ENCODE results near the gene STK10. TPM values are rescaled to one million over a fixed set of nuclear protein-coding genes. Genes with fewer than 3 reads are reported as not detected.

STK10 gene
- total RNA-seq, 4 donors from 2014 or later, result 32.6 to 61.6 (median 43.1) TPM

DNA sequence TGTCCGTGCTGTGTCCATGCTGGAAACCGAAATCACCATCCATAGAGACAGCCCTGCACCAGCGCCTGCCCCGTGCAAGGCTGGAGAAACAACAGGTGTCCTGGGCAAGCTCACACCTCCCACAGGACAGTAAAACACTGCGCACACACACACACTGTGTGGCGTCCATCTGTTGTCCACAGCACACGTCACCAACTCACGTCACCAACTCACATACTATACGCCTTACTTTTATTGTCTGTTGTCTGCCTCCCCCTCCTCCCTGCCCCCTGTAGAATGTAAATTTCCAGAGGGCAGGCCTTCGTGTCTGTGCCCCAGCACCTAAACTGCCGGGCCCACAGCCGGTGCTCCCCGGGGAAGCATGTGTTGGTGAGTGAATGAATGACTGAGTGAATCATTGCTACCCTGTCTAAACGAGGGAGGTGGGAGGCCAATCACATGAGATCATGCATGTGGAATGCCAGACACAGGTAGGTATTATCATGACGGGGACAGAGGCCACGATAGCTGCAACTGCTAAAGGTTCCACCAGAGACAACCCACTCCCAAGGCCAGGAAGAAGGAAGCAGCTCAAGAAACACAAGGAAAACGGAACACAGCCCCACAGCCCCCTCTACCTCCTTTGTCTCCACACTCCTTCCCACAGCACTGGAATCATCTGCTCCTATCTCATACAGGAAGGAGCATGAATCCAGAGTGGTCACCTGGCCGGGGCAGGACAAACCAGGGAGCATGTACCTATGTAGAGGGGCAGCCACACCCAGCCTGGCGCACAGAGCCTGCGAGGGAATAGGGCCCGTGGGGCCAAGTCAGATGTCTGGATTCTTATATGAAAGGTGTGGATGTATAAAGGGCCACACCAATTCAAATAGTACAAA, 41.9 kb downstream of the STK10 start:
- TF ChIP-seq, protein P1, sequence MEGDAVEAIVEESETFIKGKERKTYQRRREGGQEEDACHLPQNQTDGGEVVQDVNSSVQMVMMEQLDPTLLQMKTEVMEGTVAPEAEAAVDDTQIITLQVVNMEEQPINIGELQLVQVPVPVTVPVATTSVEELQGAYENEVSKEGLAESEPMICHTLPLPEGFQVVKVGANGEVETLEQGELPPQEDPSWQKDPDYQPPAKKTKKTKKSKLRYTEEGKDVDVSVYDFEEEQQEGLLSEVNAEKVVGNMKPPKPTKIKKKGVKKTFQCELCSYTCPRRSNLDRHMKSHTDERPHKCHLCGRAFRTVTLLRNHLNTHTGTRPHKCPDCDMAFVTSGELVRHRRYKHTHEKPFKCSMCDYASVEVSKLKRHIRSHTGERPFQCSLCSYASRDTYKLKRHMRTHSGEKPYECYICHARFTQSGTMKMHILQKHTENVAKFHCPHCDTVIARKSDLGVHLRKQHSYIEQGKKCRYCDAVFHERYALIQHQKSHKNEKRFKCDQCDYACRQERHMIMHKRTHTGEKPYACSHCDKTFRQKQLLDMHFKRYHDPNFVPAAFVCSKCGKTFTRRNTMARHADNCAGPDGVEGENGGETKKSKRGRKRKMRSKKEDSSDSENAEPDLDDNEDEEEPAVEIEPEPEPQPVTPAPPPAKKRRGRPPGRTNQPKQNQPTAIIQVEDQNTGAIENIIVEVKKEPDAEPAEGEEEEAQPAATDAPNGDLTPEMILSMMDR (IDR thresholded peaks at IDR 0.05; ENCODE audit: low read depth), result no peak

DNA sequence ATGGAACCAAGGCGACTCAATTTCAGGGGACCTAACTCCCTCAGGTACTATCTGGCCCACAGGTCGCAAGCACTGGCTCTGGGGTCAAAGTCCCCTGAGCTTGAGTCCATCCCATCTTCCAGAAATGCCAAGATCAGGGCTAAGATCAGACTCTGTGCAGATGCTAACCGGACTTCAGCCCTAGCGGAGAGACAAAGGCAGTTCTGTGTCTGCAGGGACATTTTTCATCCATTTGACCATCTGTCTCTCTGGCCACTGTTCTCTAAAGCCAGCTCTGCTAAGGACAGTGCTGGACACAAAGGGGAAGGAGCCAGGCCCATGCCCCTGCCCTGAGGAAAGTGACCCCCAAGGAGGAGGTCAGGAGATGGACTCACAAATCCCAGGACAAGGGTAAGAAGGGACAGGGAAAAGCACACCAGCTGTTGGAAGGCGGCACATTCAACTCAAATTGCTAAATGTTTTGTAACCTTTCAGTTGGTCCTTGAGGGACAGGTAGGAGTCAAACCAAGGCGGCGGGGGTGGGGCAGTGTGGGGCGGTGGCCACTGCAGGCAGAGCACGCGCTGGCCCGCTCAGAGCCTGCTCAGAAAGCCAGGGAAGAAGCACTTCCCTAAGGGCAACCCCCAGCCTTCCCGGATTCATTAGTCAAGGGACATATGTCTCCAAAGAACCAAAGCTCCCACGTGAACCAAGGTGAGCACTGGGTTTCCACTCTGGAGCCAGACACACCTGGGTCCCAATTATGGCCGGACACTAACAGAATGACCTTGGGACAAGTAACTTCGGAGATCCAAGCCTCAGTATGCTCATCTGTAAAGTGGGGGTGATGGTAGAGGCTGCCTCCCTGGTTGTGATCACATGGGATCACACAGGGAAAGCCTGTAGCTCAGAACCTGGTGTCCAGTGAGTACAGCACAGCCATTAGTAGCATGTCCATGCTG, 42.8 kb downstream of the STK10 start:
- TF ChIP-seq, protein P1 (IDR thresholded peaks at IDR 0.05; ENCODE audit: low read depth), result no peak

DNA sequence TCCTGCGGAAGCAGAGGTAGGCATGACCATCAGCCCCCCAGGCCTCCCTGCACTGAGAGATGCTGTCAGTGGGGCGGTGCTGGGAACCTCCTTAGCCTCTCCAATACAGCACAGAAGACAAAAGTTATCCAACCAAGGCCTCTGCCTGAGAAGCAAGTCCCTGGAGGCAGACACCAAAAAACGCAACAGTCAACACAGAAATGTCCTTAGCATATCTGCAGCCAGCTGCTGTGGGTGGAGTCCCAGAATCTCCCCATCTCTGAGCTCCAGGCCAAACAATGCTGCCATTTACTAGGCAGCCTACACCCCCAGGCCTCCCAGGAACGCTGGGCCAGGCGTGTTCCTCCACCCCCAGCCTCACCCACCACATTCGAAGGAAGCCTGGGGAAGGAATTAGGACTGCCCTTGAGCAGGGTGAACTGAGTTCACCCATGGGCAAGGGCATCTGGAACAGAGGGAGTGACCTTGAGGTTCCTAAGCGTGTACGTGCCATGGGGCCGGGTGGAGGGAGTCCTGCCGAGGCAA, 43.7 kb downstream of the STK10 start:
- TF ChIP-seq, protein P1 (IDR thresholded peaks at IDR 0.05; ENCODE audit: low read depth), result no peak

DNA sequence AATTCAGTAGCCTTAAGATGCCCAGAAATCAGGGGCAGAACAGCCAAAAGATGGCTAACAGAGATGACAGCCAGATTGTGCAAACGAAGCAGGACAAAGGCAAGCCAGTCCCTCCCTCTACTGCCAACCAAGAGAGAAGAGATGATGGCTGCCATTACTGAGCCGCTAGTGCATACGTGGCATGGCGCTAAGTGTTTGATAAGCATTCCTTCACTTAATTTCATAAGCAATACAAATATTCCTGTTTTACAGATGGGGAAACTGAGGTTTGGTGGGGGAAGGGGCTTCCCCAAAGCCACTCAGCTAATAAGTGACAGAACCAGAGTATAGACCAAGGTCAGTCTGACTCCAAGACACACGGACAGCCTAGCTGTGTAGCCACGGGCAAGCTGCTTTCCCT, 44.1 kb downstream of the STK10 start:
- TF ChIP-seq, protein P1 (IDR thresholded peaks at IDR 0.05; ENCODE audit: low read depth), result no peak

DNA sequence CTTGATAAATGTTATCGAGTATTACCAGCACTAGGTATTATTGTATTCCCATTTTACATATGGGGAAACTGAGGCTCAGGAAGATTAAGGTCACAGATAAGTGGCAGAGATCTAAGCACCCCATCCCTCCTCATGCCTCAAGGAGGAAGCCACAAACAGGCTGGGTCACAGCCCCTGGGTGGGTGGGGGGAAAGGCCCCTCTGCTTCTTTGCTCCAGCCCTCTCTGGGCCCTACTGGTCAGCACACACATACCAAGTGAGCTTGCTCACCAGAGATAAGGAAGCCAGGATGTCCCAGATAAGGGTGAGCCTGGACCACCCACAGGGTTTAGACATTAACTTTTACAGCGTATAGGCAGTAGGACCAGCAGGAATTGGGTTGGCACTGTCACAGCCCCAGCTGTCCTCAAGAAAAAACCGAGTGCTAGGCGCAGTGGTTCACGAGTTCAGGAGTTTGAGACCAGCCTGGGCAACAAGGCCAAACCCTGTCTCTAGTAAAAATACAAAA, 45.3 kb downstream of the STK10 start:
- TF ChIP-seq, protein P1 (IDR thresholded peaks at IDR 0.05; ENCODE audit: low read depth), result no peak

DNA sequence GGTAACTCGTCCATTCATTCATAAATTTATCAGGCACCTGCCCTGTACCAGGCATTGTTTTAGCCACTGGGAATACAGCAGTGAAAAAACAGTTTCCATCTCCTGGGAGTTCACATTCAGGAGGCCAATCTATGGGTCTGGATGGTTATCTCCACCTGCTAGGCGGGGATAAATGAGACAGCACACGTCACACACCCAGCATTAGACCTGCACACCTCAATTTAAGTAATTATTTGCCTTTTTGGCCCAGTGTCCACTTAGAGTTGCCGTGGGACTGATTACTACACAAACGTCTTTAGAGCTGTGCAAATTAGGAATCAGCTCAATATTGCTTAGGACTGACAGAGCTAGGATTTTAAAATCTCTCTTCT, 46.1 kb downstream of the STK10 start:
- TF ChIP-seq, protein P1 (IDR thresholded peaks at IDR 0.05; ENCODE audit: low read depth), result no peak
